GM21529 (cell line): ENCODE measurements around the gene DDX19B.
"Not testable (repeated sequence)": the region's sequence is repeated elsewhere in the genome, so short reads cannot be mapped to it uniquely, and the experiment has no call there.

Experiments used
- ATAC-seq: cut with Tn5 transposase; IDR thresholded peaks from one replicate; pipeline ENCODE4 v1.9.1; 2021; ENCODE audit not compliant: unreplicated experiment

Gene DDX19B

DNA sequence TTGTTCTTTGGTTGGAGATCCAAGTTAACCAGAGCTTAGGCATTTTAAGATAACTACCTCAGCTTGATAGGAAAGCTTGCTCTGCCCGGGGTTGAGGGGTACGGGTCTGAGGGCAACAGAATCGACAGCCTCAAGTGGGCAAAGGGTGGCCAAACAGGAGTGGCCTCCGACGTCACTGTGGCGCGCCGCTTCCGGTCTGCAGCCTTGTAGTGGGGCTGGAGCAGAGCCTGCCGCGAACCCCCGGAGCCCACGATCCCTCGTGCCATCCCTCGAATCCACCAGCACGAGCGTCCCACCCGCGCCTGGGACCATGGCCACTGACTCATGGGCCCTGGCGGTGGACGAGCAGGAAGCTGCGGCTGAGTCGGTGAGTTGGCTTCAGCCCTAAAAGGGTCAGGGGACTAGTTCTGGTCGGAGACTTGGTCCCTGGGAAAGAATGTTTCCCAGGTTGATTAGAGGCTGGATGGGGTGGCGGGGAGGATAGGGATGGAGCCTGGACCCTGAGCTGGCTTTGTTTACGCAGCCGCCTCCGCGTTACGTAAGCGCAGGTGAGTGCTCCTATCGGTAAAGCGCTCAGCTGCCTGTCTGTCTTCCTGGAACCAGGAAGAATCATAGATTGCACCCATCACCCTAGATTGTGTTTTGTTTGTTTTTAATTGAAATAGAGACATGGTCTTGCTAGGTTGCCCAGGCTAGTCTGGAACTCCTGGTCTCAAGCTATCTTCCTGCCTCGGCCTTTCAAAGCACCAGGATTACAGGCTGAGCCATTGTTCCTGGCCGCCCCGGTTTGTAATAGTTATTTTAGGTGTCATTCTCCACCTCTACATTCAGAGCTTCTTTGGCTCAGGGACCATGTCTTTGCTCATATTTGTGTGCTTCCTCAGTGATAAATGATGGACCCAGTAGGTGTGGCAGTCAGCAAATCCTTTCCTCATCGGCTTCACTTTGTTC, at the start of gene DDX19B:
TSS of gene DDX19B (plus strand) at position 199 of the 951 bp plus-strand sequence. CDS start at position 311, 112 bp downstream.
- peak; percentile 88 for ATAC-seq

DNA sequence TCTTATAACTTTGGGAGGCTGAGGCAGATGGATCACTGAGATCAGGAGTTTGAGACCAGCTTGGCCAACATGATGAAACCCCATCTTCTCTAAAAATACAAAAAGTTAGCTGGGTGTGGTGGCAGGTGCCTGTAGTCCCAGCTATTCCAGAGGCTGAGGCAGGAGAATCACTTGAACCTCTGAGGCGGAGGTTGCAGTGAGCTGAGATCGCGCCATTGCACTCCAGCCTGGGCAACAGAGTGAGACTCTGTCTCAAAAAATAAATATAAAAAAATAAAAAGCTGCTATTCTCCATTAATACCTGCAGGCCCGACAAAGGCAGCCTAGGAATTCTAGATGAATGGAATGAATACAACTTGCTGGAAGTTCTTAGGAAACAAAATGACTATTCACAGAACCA, 49.3 kb upstream of the DDX19B start:
- ATAC-seq, result not testable (repeated sequence)

DNA sequence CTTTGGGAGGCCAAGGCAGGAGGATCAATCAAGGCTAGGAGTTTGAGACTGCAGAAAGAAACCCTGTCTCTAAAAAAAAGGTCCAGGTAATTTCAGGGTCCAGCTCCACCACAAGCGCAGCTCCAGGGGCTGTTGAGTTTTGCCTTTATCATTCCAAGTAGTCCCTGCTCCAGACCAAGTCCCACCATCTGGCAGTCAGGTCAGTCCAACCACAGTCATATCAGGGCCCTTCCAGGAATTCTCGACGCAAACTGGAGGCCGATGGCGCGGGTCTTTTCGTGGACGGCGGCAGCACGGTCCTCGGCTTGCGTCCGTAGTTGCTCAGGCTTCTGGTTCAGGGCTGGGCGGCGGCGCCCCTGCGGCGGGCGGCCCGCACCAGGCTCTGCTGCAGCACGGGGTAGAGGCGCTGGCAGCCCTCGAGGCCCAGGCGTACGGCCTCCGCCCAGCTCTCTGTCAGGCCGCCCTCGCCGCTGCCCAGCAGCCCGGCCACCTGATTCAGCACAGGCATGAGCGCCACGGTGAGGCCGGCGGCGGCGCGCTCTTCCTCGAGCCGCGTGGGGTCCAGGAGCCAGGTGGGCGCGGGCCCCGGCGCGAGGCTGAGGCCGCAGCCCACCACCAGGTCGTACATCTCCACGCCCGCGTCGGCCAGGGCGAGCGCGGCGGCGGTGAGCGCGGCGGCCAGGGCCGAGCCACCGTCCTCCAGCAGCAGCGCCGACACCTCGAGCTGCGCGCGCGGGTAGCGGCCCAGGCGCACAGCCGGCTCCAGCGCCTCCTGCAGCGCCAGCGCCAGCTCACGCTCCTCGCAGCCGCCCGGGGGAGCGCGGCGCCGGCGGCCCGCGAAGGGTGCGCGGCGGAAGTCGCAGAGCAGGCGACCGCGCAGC, 48.0 kb upstream of the DDX19B start:
- peak; percentile 38 for ATAC-seq

DNA sequence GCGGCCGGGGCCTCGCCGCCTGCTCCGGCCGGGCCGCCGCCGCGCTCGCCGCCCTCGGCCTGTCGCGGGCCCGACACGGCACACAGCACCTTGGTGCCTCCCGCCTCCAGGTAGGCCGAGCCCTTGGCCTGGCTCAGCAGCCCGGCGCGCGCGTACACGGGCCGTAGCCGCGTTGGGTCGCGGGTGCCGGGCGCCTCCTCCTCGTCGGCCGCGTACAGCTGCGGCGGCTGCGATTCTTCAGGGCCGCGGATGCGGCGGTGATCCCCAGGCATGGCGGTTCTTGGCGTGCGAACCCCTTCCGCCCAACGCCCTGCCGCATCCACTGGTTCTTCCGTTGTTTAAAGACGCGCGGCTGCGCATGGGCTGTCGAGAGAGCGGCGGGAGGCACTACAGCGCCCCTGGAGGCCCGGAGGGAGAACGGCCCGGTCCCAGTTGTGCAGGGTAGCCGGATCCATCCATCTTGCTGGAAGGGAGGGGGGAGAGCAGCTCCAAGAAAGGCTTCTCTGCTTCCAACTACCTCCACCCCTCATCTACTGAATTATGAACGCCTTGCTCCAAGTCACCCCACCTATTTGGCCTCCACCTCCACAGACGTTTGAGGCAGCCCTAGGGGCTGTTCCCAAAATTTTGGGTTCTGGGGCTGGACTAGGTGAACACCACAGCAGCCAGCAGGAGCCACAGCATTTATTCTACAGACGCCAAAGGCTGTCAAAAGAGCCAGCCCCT, 47.2 kb upstream of the DDX19B start, which contains the start of gene EXOSC6:
TSS of gene EXOSC6 (minus strand) at position 312 of the 726 bp plus-strand sequence. CDS start at position 272, 40 bp downstream.
- ATAC-seq, result peak; percentile 83

DNA sequence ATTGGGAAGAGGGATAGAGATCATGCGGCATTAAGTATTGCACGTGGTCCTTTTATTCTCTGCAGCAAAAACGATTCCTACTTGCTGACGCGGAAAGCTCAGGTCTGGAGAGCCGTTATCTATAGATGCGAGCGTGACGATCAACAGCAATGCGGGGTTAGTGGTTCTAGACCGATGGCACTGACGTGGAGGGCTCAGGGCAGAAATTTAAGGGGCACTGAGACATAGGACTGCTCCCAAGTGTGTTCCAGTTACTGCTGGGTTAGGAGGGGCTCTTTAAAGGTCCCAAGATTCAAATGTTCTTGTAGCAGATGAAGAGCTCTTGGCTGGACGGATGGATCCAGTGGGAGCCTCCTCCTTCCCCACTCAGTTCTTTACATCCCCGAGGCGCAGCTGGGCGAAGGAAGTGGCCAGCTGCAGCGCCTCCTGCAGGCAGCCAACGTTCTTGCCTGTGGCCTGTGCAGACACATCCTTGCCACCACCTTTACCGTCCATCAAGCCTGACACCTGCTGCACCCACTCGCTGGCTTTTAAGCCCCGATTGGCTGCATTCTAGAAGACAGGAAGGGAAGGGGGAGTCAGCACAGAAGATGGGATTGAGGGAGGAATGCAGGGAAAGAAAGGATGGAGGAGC, 46.5 kb upstream of the DDX19B start:
- ATAC-seq, result no peak

GRCh38 chr16:70253291-70254106, 45.5 kb upstream of the DDX19B start:
- ATAC-seq, result no peak

GRCh38 chr16:70254180-70254964, 44.6 kb upstream of the DDX19B start:
- ATAC-seq, result no peak

GRCh38 chr16:70254965-70255286, 44.1 kb upstream of the DDX19B start:
- ATAC-seq, result no peak

DNA sequence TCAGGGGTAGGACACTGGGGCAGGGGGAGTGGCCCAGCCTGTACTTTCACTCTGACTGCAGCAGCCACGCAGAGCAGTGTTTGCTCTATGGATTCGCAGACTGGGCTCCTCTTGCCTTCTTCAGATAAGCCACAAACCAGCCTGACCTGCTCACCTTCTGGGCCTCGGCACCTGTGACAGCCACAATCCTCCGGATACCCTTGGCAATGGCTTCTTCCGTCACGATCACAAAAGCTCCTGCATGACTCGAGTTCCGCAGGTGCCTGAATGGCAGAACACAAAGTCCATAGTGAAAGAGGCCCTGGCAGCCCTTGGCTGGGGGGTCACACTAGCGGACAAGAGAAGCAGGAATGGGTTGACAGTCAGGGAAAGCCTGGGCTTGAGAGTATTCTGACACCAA, 43.4 kb upstream of the DDX19B start:
- no peak for ATAC-seq

GRCh38 chr16:70257391-70257790, 41.6 kb upstream of the DDX19B start:
- ATAC-seq, result no peak

GRCh38 chr16:70258065-70258464, 40.9 kb upstream of the DDX19B start:
- ATAC-seq, result no peak

DNA sequence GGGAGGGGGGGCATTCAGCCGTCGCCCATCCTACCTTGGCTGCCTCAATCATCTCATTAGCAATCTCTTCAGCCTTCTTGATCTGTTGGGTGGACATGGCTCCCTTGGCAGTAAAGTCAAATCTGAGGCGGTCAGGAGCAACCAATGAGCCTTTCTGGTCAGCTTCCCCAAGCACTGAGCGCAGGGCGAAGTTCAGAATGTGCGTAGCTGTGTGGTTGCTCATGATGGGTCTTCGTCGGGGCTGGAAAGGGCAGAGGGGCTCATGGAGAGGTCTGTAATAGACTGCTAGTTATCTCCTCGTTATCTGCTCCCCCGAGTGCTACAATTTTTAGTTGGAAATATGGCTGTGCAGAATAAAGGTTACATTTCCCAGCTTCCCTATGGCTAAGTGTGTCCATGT, 40.0 kb upstream of the DDX19B start:
- no peak for ATAC-seq

DNA sequence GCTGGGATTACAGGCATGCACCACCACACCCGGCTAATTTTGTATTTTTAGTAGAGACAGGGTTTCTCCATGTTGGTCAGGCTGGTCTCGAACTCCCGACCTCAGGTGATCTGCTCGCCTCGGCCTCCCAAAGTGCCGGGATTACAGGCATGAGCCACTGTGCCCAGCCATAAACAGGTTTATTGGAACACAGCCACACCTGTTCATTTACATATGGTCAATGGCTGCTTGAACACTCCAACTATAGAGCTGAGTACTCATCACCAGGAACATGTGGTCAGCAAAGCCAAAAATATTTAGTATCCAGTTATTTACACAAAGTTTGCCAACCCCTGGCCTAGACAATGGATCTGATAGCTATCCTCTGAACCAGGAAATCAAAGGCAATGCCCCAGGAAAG, 39.1 kb upstream of the DDX19B start:
- not testable (repeated sequence) for ATAC-seq

- no peak for ATAC-seq
These were observed 31.5 kb upstream of the DDX19B start for GRCh38 chr16:70267516-70267915.

DNA sequence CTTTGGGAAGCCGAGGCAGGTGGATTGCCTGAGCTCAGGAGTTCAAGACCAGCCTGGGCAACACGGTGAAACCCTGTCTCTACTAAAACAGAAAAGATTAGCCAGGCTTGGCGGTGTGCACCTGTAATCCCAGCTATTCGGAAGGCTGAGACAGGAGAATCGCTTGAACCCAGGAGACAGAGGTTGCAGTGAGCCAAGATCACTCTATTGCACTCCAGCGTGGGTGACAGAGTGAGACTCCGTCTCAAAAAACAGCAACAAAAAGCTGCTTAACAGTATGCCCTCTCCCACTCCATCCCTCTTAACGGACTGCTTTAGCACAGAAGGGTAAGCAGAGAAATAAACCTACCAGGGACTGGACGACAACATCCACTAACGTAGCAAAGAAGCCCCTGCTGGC, 31.1 kb upstream of the DDX19B start:
- not testable (repeated sequence) for ATAC-seq

DNA sequence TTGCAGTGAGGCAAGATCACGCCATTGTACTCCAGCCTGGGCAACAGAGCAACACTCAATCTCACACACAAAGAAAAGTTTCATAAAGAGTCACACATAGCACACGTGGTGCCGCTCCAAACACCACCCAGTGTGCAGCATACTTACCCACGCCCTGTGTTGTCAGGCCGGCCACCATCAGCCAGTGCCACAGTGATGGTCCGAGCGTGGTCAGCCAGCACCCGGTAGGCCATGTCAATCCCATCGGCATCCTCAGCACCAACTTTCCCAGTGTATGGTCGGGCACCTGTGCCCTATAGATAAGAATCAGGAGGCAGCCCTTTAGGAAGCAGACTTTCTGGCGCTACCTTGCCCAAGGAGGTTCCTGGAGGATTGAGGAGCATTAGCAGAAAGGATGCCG, 29.5 kb upstream of the DDX19B start:
- ATAC-seq, result no peak

- ATAC-seq, result no peak
These were observed 28.8 kb upstream of the DDX19B start for GRCh38 chr16:70270176-70270575.

DNA sequence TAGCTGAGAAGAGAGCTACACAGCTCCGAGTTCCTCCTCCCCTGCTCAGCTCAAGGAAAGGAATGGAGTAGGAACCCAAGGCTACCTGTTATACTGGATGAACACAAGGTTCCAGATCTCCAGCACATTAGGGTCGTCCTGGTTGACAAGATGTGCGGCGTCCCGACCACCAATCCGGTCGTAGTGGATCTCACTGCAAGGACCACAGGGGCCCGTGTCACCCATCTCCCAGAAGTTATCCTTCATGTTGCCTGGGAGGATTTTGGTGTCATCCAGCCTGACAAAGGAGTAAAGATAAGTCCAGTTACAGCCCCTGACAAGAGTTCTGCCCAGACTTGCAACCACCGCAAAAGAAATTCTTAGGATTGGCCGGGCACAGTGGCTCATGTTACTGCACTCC, 27.3 kb upstream of the DDX19B start:
- ATAC-seq, result no peak

DNA sequence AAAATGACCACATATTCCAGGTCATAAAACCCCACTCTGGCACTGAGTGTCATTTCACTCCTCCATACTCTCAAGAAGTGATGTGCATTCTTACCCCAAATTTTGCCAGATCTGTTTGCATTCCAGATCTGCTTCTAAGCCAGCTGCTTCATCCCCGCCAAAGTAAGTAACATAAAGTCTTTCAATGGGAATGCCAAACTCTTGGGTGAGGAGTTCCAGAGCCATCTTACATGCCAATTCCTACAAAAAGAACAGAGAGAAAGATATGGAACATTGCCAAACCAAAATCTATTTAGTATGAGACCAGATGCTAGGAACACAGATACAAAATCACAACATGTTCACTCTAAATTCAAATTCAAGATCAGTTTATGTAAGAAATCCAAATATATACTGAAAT, 22.6 kb upstream of the DDX19B start:
- no peak for ATAC-seq
